Tibial artery (tissue), 4 donors: ENCODE data around the gene GLS.
"Not testable (repeated sequence)": the region's sequence is repeated elsewhere in the genome, so short reads cannot be mapped to it uniquely, and the experiment has no call there.

Source experiments
- DNase-seq, 2 donors: peaks; one replicate each; pipeline ENCODE4 v3.0.0-alpha.2; 2019
- H3K27ac ChIP-seq, 2 donors: fragments of 200-600 bp; sonication (generic) in 1 of 2; 1 replicate in 1 of 2; 2 replicates in 1 of 2; pipeline ENCODE4 v1.5.1; 2018 to 2019; ENCODE audit warnings: mild to moderate bottlenecking in 1 of 2
- H3K27me3 ChIP-seq, 2 donors: fragments of 200-600 bp; sonication (generic) in 1 of 2; one replicate each; pipeline versions ENCODE4 v1.5.1 to v1.6.0; 2016 to 2019
- H3K36me3 ChIP-seq, 3 donors: fragments of 200-600 bp; sonication (generic) in 2 of 3; one replicate each; pipeline ENCODE4 v1.5.1; 2016 to 2019; ENCODE audit warnings: mild to moderate bottlenecking in 2 of 3
- H3K4me1 ChIP-seq, 4 donors: fragments of 200-600 bp; sonication (generic) in 2 of 4; 1 replicate in 3 of 4; 2 replicates in 1 of 4; pipeline ENCODE4 v1.5.1; 2016 to 2019
- H3K4me3 ChIP-seq, 2 donors: fragments of 200-600 bp; sonication (generic) in 1 of 2; 1 replicate in 1 of 2; 2 replicates in 1 of 2; pipeline ENCODE4 v1.5.1; 2018 to 2019; ENCODE audit warnings: mild to moderate bottlenecking in 2 of 2
- H3K9me3 ChIP-seq, 3 donors: fragments of 200-600 bp; sonication (generic) in 1 of 3; one replicate each; pipeline ENCODE4 v1.5.1; 2016 to 2019
- intact Hi-C: fragments of 100-400 bp; cut with DNase I; formaldehyde crosslinking; loops from one replicate; pipeline ENCODE4 v1.15.0; 2023; ENCODE audit warnings: low total_unique reads
- TF ChIP-seq, protein P1 (sequence below), 2 experiments: fragments of 200-600 bp in 1 of 2; fragments of 450-650 bp in 1 of 2; IDR thresholded peaks; one replicate each; pipeline ENCODE4 v1.5.1; 2017 to 2019; ENCODE audit warnings: antibody characterized with exemption in 2 of 2, mild to moderate bottlenecking in 1 of 2, moderate library complexity in 1 of 2

Gene GLS

GRCh38 chr2:190959911-190960788 is 79.5 kb downstream of the GLS start:
- H3K9me3 ChIP-seq, result no peaks in the 10 kb centered on the region
- H3K36me3 ChIP-seq, result peaks cover 23 to 43% (median 35%) of the 10 kb centered on the region in 3 donors
- intact Hi-C loops, result no loop called here
- no peak for DNase-seq
- TF ChIP-seq, protein P1, sequence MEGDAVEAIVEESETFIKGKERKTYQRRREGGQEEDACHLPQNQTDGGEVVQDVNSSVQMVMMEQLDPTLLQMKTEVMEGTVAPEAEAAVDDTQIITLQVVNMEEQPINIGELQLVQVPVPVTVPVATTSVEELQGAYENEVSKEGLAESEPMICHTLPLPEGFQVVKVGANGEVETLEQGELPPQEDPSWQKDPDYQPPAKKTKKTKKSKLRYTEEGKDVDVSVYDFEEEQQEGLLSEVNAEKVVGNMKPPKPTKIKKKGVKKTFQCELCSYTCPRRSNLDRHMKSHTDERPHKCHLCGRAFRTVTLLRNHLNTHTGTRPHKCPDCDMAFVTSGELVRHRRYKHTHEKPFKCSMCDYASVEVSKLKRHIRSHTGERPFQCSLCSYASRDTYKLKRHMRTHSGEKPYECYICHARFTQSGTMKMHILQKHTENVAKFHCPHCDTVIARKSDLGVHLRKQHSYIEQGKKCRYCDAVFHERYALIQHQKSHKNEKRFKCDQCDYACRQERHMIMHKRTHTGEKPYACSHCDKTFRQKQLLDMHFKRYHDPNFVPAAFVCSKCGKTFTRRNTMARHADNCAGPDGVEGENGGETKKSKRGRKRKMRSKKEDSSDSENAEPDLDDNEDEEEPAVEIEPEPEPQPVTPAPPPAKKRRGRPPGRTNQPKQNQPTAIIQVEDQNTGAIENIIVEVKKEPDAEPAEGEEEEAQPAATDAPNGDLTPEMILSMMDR (IDR thresholded peaks at IDR 0.05), result no peak
- no peak overlapping the region for H3K4me3 ChIP-seq
- no peaks in the 10 kb centered on the region for H3K27me3 ChIP-seq
- H3K4me1 ChIP-seq, result peaks cover 0 to 19% (median 7%) of the 10 kb centered on the region in 4 donors
- no peak overlapping the region for H3K27ac ChIP-seq

- intact Hi-C loops, H3K27ac ChIP-seq, DNase-seq, H3K9me3 ChIP-seq, H3K4me3 ChIP-seq, H3K27me3 ChIP-seq: not testable (repeated sequence)
- H3K36me3 ChIP-seq, result peaks cover 33 to 50% (median 35%) of the 10 kb centered on the region in 3 donors
- peaks cover 0 to 19% (median 7%) of the 10 kb centered on the region in 4 donors for H3K4me1 ChIP-seq
Observed at GRCh38 chr2:190961117-190961516, 80.5 kb downstream of the GLS start.

DNA sequence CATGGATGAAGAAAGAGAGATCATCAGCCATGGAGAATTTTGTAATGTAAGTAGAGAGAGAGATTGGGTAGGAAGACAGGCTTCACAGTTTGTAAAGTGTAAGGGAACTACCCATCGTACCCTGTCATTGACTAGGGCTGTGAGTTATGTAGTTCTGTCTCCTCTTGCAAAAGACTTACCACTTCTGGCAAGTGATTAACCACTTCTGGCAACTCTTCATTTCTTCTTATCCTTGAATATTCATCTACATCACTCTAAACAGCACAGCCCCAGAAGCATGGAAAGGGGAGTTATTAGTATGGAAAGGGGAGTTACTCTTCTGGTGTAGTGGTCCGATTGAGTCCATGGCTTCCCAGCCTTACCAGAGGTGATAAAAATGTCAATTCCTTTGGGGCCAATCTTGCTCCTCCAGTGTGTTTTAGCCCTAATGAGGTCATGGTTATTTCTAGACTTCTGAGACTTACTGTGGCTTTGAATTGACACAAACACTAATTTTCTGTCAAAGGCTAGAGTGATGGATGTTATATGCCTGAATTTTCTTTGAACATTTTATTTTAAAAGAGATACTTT is 81.4 kb downstream of the GLS start:
- no peaks in the 10 kb centered on the region for H3K9me3 ChIP-seq
- no peaks in the 10 kb centered on the region for H3K27me3 ChIP-seq
- no peak for DNase-seq
- peak overlapping the region in 1 of 2 donors; percentile 4 for H3K27ac ChIP-seq
- TF ChIP-seq, protein P1 (IDR thresholded peaks at IDR 0.05), result no peak
- peaks cover 0 to 19% (median 7%) of the 10 kb centered on the region in 4 donors for H3K4me1 ChIP-seq
- intact Hi-C loops, result no loop called here
- H3K4me3 ChIP-seq, result no peak overlapping the region
- peaks cover 32 to 42% (median 33%) of the 10 kb centered on the region in 3 donors for H3K36me3 ChIP-seq

GRCh38 chr2:190963088-190963487 is 82.5 kb downstream of the GLS start:
- no peak overlapping the region for H3K4me3 ChIP-seq
- no peak overlapping the region for H3K27ac ChIP-seq
- H3K27me3 ChIP-seq, result no peaks in the 10 kb centered on the region
- peaks cover 0 to 19% (median 7%) of the 10 kb centered on the region in 4 donors for H3K4me1 ChIP-seq
- TF ChIP-seq, protein P1 (IDR thresholded peaks at IDR 0.05), result no peak
- peaks cover 32 to 43% (median 33%) of the 10 kb centered on the region in 3 donors for H3K36me3 ChIP-seq
- intact Hi-C loops, result no loop called here
- no peak for DNase-seq
- no peaks in the 10 kb centered on the region for H3K9me3 ChIP-seq

DNA sequence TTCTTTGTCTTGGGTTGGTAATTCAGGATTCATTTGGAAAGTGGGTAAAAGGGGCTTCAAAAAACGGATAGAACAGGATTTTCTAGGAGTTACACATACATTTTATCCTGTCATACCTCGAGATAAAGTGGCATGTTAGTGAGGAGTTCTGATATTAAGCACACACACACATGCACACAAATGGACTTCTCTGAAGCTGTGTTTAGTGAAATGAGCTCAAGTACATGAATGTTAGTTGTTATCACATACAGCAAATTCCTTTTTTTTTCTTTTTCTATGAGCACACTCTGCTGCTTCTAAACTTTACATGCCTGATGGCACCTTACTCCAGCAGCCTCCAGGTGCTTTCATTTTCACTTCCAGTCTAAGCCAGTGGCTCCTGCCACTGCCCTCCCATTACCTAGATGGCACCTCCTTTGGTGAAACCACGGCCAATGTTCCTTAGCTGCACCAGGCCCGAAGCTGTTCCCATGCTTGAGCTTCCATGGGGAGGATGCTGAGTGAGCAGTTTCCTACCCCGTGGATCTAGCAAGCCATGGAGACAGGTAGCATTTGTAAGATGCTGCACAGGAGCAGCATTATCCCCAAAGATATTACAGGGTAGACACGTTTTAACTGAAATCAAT is 83.7 kb downstream of the GLS start:
- DNase-seq, result no peak
- Histone ChIP-seq H3K27me3 (no peaks in the 10 kb centered on the region), H3K9me3 (no peaks in the 10 kb centered on the region), H3K27ac (no peak overlapping the region), H3K4me3 (no peak overlapping the region), H3K4me1 (peaks cover 0 to 19% (median 7%) of the 10 kb centered on the region in 4 donors), H3K36me3 (peaks cover 36 to 49% (median 45%) of the 10 kb centered on the region in 3 donors)
- intact Hi-C loops, result no loop called here
- TF ChIP-seq, protein P1 (IDR thresholded peaks at IDR 0.05), result no peak
